Nephron progenitor cell (in vitro differentiated cells): ENCODE results near the gene SPATS2L.

ENCODE experiments used
- DNase-seq: peaks from one replicate; pipeline ENCODE4 v3.0.0; 2021
- H3K27ac Mint-ChIP-seq: 2 replicates; pipeline ENCODE4 v1.8.0; 2021; ENCODE audit warnings: mild to moderate bottlenecking, moderate library complexity, mixed read lengths
- H3K27me3 Mint-ChIP-seq: 2 replicates; pipeline ENCODE4 v1.8.0; 2021; ENCODE audit warnings: mild to moderate bottlenecking, low read depth, mixed read lengths; ENCODE audit not compliant: poor library complexity
- H3K36me3 Mint-ChIP-seq: 2 replicates; pipeline ENCODE4 v1.8.0; 2021; ENCODE audit warnings: low read depth, mixed read lengths
- H3K4me1 Mint-ChIP-seq: 2 replicates; pipeline ENCODE4 v1.8.0; 2021; ENCODE audit warnings: mixed read lengths
- H3K4me3 Mint-ChIP-seq: 2 replicates; pipeline ENCODE4 v1.8.0; 2021; ENCODE audit warnings: mild to moderate bottlenecking, moderate library complexity, mixed read lengths
- H3K9me3 Mint-ChIP-seq: 2 replicates; pipeline ENCODE4 v1.8.0; 2021; ENCODE audit warnings: mild to moderate bottlenecking, moderate library complexity, mixed read lengths
- TF ChIP-seq, protein P1 (sequence below): fragments of 200-600 bp; sonication (generic); IDR thresholded peaks from 2 replicates; pipeline ENCODE4 v1.5.0; 2021; ENCODE audit warnings: antibody characterized with exemption

The SPATS2L gene

DNA sequence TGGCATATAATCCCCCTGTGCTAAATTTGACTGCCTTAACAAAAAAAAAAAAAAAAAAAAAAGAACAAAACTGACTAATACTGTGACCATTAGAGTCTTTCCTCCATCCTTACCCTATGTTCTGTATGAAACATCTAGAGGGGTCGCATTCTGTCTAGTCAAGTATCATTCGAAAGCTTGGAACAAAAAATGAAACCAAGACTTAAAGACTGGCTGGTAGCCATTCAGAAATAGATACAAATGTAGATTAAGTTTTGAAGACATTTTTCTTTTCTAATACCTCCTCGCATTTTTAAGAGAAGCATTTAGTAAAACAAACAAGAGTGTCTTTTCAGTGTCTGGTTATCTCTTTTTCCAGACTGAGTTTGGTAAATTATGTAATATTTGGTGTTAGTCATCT lies 66.7 kb downstream of the SPATS2L start:
- H3K4me3 Mint-ChIP-seq = no peak overlapping the region
- peaks cover 44% of the 10 kb centered on the region for H3K4me1 Mint-ChIP-seq
- H3K27ac Mint-ChIP-seq = no peak overlapping the region

GRCh38 chr2:200373973-200374416 lies 67.5 kb downstream of the SPATS2L start:
- Mint-ChIP-seq H3K27me3 (no peaks in the 10 kb centered on the region), H3K9me3 (no peaks in the 10 kb centered on the region), H3K36me3 (no peaks in the 10 kb centered on the region), H3K4me3 (no peak overlapping the region), H3K4me1 (peaks cover 47% of the 10 kb centered on the region), H3K27ac (no peak overlapping the region)
- TF ChIP-seq, protein P1, sequence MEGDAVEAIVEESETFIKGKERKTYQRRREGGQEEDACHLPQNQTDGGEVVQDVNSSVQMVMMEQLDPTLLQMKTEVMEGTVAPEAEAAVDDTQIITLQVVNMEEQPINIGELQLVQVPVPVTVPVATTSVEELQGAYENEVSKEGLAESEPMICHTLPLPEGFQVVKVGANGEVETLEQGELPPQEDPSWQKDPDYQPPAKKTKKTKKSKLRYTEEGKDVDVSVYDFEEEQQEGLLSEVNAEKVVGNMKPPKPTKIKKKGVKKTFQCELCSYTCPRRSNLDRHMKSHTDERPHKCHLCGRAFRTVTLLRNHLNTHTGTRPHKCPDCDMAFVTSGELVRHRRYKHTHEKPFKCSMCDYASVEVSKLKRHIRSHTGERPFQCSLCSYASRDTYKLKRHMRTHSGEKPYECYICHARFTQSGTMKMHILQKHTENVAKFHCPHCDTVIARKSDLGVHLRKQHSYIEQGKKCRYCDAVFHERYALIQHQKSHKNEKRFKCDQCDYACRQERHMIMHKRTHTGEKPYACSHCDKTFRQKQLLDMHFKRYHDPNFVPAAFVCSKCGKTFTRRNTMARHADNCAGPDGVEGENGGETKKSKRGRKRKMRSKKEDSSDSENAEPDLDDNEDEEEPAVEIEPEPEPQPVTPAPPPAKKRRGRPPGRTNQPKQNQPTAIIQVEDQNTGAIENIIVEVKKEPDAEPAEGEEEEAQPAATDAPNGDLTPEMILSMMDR = no peak
- DNase-seq = no peak

More for the DNA sequence above, 66.7 kb downstream of the SPATS2L start:
- H3K27me3 Mint-ChIP-seq = no peaks in the 10 kb centered on the region
- TF ChIP-seq, protein P1 = no peak
- DNase-seq = no peak
- H3K9me3 Mint-ChIP-seq = no peaks in the 10 kb centered on the region
- no peaks in the 10 kb centered on the region for H3K36me3 Mint-ChIP-seq

- no peaks in the 10 kb centered on the region for H3K36me3 Mint-ChIP-seq
- no peak for DNase-seq
- H3K27me3 Mint-ChIP-seq = peaks cover 3% of the 10 kb centered on the region
- H3K4me3 Mint-ChIP-seq = no peak overlapping the region
- no peak overlapping the region for H3K27ac Mint-ChIP-seq
- TF ChIP-seq, protein P1 = no peak
- H3K4me1 Mint-ChIP-seq = peaks cover 68% of the 10 kb centered on the region
- H3K9me3 Mint-ChIP-seq = no peaks in the 10 kb centered on the region
Observed at GRCh38 chr2:200376513-200377354, 70.2 kb downstream of the SPATS2L start.

DNA sequence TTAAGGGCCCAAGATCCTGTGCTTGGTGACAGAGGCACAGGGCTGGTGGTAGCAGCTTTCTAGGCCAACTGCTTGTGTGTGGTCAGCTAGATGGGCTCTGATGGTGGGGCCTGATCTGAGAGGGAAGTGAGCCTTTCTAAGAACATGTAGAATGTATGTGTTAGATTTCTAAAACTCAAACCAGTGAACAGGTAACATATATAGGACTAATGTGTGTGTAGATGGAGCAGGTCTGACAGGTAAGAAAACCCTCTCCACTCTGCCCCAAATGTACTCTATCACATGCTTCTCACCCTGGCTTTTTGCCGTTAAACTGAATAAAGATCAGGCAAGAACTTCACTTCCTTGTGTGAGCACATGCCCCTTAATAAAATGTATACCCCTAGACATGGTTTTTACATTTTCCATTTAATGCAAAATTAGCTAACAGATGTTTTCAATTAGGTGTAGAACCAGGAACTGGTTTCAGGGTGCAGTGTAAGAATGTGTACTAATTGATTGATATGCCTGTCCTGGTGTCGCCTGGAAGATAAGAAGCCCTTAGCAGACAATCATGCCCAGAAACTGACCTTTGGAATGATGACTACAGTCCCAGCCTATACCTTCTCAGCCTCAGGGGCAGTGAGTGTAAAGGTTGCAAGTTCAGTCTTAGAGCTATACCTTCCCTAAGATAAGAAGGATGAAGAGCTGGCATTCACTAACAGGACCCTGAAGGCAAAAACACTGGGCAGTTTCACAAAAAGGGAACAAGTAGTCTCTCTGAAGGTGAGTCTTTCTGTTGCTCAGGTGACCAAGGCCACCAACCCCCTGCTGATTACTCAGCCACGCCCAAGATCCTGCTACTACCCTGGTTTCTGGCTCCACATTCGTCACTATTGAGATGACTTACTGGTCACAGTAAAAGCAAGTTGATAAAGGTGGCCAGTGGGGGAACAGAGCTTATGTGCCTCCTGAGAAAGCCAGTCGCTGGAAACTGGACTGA lies 71.2 kb downstream of the SPATS2L start:
- Mint-ChIP-seq H3K9me3 (no peaks in the 10 kb centered on the region), H3K36me3 (no peaks in the 10 kb centered on the region), H3K4me1 (peaks cover 68% of the 10 kb centered on the region), H3K27me3 (peaks cover 3% of the 10 kb centered on the region), H3K27ac (peak overlapping the region; percentile 90), H3K4me3 (no peak overlapping the region)
- TF ChIP-seq, protein P1 = no peak
- DNase-seq = no peak

DNA sequence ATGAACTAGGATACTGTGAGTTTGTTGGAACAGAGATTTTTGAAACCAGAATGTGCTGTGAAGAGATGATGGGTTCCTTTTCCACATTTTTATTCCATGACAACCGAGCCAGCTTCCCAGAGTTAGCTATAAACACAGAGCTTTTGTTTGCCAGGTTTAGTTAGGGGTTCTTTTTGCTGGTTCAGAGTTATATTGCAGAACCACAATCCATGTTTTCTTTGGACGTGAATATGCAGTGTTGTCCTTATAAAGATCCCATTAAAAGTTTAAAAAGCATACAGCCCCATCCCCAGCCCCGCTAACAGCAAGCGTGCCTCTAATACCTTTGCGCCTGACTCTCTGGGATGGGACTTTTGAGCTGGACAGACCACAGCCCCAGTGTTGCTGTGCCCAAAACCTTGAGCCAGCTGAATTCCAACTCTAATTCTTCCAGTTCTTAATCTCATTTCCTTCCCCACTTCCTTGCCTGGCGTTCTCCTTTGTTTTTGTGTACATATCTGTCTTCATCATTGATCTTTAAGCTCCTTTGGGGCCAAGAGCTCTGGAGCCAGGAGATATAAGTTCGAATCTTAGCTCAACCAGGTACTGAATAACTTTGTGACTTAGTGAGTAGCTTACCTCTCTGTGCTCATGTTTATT lies 72.3 kb downstream of the SPATS2L start:
- H3K36me3 Mint-ChIP-seq = no peaks in the 10 kb centered on the region
- no peaks in the 10 kb centered on the region for H3K9me3 Mint-ChIP-seq
- peak overlapping the region; percentile 90 for H3K27ac Mint-ChIP-seq
- peaks cover 76% of the 10 kb centered on the region for H3K4me1 Mint-ChIP-seq
- TF ChIP-seq, protein P1 = no peak
- no peak overlapping the region for H3K4me3 Mint-ChIP-seq
- no peak for DNase-seq
- H3K27me3 Mint-ChIP-seq = peaks cover 3% of the 10 kb centered on the region
